Mammary epithelial cell (primary cell): ENCODE results near the gene SPTB.

ENCODE experiments used
- CTCF ChIP-seq, 2 donors: IDR thresholded peaks in 1 of 2; conservative IDR thresholded peaks in 1 of 2; 2 replicates each; pipeline ENCODE4 v1.5.1; 2011 to 2012; ENCODE audit warnings: inconsistent platforms in 2 of 2, low read length in 2 of 2, mild to moderate bottlenecking in 2 of 2, control low read depth in 1 of 2, low read depth in 1 of 2; ENCODE audit not compliant: insufficient read depth in 1 of 2; ENCODE audit errors: extremely low read depth in 1 of 2
- EZH2 ChIP-seq: IDR thresholded peaks from 2 replicates; pipeline ENCODE4 v1.6.1; 2012; ENCODE audit warnings: low read length, inconsistent platforms, borderline replicate concordance

DNA sequence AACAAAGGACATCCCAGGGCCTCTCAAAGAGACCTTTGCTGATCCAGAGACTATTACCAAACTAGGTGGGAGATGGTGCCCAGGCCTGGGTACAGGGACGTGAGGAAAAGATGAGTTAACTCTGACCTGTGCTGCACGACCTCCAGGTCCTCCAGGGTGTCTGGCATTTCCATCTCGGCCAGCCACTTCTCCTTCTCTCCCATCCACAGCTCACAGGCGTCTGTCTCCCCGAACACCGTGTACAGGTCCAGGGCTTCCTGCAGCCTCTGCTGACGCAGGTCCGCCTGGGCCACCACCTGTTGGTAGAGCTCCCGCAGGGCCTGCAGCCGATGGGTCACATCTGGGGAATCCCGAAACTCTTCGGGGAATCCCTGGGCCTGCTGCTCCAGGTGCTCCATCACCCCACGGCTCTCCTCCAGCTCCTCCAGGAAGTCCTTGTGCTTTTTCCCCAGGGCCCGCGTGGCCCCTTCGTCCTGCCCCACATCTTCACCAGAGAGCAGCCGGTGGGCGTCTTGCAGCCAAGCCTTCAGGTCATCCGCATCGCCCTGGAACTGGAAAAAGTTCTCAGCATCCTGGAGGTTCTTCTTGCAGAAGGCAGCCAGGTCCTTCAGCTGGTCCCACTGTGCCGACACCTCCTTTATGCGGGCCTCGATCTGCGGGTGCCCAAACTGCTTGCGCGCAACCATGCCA, 86.7 kb downstream of the SPTB start:
- TF ChIP-seq CTCF (conservative IDR thresholded peaks at IDR 0.05 in 1 of 2, IDR thresholded peaks at IDR 0.05 in 1 of 2; ENCODE audit: extremely low read depth in 1 of 2, insufficient read depth in 1 of 2, low read depth in 1 of 2, low read length in 2 of 2), result no peak
- no peak for TF ChIP-seq EZH2
